SKM-1 treated with dmso at 0.1 percent for 144 hours (cell line): ENCODE results near the gene CSMD2.

Experiments used
- DNase-seq: peaks from one replicate; lab custom pipeline; 2025; ENCODE audit not compliant: unreplicated experiment; lab: John Stamatoyannopoulos, UW

The CSMD2 gene

GRCh38 chr1:33654267-33654834, 510.7 kb downstream of the CSMD2 start:
- no peak for DNase-seq

GRCh38 chr1:33653226-33653625, 511.8 kb downstream of the CSMD2 start:
- no peak for DNase-seq

GRCh38 chr1:33650708-33651107, 514.3 kb downstream of the CSMD2 start:
- DNase-seq = no peak

DNA sequence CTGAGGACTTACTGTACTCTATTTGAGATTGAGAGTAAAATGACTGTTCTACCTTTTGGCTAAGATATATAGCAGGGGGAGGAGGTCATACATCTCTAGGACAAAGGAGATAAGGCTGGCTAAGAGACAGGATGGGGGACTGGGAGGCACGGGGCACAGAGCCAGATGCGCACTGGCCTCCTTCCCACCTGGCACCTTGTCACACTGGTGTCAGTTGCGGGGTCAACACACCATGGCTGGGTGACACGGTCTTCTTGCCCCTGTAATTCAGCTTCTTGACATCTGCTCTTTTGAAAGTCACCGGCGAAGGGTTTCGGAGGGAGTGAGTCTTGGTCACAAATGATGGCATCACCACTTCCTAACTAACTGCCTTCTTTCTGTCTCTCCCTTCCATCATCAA, 515.3 kb downstream of the CSMD2 start:
- no peak for DNase-seq

GRCh38 chr1:33643216-33643615, 521.8 kb downstream of the CSMD2 start:
- no peak for DNase-seq

DNA sequence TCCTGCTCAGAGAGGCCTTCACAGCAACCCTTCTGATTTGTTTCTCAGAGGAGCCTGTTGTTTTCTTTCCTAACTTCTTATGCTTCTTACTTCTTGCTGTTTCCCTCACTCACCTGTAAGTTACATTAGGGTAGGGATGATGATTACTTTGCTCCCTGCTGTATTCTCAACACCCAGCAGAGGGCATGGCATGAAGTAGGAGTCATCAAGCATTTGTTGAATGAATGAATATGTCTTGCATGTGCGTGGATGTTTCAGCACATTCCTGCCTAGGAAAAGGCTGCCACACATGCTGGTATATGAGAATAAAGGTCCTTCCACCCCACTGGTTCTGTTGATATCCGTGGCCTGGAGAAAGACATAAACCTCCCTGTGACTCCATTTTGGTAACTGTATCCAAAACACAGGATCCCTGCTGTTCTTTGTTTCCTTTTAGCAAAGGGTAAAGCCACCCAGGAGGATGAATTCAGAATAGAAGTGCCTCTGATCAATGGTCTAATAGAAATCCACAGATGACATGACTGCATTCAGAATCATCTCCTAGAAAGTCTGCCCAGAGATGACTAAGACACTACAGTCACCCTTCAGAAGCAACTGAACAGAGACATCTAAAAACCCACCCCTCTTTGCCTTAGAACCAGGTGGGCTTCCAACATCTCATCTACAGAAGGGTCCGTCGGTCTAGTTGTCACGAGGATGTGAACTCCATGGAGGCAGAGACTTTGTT, 523.8 kb downstream of the CSMD2 start:
- DNase-seq = no peak

- no peak for DNase-seq
Observed at GRCh38 chr1:33640114-33640660, 524.8 kb downstream of the CSMD2 start.

- no peak for DNase-seq
Observed at GRCh38 chr1:33637846-33638440, 527.1 kb downstream of the CSMD2 start.

DNA sequence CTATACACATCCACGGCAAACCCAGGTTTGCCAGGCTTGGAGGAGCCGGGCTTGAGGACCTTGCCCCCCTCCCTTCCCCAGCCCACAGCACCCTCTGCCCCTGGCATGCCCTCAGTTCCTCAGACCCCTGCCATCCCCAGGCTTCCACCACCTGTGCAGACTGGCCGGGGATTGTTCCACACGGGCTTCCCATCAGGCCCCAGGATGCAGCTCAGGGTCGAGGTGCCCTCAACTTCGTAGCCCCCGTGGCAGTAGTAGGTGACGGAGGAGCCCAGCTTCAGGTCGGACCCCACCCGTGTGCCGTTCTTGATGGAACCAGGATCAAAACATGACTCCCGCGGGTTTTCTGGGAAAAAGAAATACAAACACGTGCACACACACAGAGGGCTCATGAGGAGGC, 528.8 kb downstream of the CSMD2 start:
- DNase-seq = no peak

- DNase-seq = no peak
Observed at GRCh38 chr1:33635336-33636012, 529.6 kb downstream of the CSMD2 start.

GRCh38 chr1:33634806-33635205, 530.2 kb downstream of the CSMD2 start:
- no peak for DNase-seq

DNA sequence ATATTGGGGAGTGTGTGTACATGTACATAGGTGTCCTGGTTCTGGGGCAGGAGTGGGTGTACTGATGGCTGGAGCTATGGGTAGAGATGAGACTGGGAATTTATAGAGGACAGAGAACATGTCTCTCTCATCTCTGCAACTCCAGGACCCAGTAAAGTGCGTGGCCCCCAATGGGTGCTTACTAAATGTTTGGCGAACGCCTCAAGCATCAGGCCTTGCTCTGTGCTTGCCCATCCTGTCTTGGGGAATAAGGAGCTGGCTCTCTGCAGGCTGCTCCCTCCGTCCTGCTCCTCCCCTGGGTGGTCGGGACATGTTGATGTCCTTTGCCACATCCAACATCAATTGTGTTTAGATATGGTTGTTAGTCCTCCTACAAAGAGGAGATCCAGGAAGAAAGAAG, 530.9 kb downstream of the CSMD2 start:
- no peak for DNase-seq

GRCh38 chr1:33633019-33633801, 531.8 kb downstream of the CSMD2 start:
- peak; percentile 69 for DNase-seq

DNA sequence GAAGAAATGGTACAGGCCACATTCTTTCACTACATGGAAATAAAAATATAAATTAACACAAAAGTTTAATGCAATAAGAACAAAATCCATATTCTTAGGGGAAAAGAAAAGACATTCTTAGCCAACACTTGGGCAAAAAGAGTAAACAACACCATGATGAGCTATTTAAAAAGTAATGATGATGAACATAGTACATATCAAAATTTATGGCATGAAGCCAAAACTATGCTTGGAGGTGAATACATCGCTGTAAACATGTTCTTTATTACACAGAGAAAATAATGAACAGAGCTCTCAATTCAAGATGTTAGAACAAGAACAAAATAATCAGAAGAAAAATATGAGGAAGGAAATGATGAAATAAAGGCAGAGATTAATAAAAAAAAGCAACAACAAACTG, 534.3 kb downstream of the CSMD2 start:
- no peak for DNase-seq

DNA sequence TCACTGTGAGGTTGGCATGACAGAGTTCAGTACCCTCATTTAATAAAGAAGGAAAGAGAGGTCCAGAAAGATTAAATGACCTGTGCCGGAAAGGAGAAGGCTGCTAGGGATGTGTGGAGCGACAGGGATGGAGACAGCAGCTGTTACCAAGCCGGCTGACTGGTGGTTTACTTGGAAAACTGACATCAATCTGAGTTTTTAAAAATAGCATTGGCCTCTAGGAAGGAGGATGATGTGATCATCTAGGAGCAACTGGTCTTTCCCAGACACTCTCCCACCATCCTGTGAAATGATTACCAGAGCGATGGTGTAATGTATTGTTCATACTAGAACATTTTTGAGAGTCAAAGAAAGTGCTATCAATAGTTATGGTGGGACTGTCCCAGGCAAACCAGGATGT, 538.2 kb downstream of the CSMD2 start:
- DNase-seq = no peak

- DNase-seq = no peak
Observed at GRCh38 chr1:33624991-33625870, 539.8 kb downstream of the CSMD2 start.

DNA sequence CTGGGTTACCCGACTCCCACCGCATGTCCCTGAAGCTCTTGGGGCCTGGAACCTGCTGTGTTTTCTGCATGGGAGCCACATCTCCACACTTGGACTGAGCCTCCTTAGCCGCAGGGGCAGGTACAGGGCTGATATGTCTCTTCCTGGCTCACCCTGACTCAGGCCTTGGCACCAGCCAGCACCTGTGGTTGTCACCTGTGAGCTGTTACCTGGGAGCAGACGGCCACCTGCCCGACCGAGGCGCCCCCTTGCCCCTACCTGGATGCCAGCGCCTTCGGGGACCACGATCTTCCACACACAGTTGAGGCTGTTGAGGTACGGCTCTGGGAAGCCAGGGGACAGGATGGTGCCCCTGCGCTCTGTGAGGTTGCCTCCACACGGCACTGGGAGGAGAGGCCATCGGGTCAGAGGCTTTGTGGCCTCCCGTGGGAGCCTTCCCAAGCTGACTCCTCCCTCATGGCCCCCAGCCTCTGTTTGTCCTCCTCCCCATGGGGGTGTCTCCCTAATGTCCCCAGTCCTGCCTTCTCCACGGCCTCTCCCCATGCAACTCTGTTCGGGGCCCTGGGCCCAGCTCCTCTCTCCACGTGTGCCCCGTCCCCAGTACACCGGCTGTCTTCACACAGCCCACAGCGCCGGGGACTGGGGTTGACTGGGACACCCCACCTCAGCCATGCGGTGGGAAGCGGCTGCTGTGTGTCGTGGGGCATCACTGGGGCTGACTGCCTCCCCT, 540.6 kb downstream of the CSMD2 start:
- DNase-seq = no peak

GRCh38 chr1:33623811-33624210, 541.2 kb downstream of the CSMD2 start:
- no peak for DNase-seq

- DNase-seq = no peak
Observed at GRCh38 chr1:33622757-33623156, 542.3 kb downstream of the CSMD2 start.
